WTC11 (cell line): Measurements from ENCODE around the gene FNDC7. TPM values are rescaled to one million over a fixed set of nuclear protein-coding genes. Genes with fewer than 3 reads are reported as not detected.

Source experiments
- ATAC-seq: fragments of 200-7000 bp; cut with Tn5 transposase; 2 replicates; pipeline ENCODE4 v1.10.0; 2021; ENCODE audit warnings: mild to moderate bottlenecking, moderate library complexity
- CTCF ChIA-PET: fragments of 300-600 bp; sonication (Branson Sonifier 250); formaldehyde crosslinking; loops from one replicate; lab custom pipeline; 2021; ENCODE audit warnings: antibody characterized with exemption; lab: Charles Lee
- POLR2A ChIA-PET: fragments of 350-600 bp; sonication (Branson Sonifier 250); formaldehyde crosslinking; loops from one replicate; lab custom pipeline; 2021; ENCODE audit warnings: antibody characterized with exemption; lab: Charles Lee
- DNase-seq: peaks from one replicate; pipeline ENCODE4 v3.0.0; 2021; ENCODE audit warnings: low spot score
- H3K27ac Mint-ChIP-seq: 2 replicates; pipeline ENCODE4 v1.8.0; 2021; ENCODE audit warnings: mixed read lengths
- H3K27me3 Mint-ChIP-seq: 2 replicates; pipeline ENCODE4 v1.8.0; 2021; ENCODE audit warnings: low read depth, mild to moderate bottlenecking, moderate library complexity, mixed read lengths
- H3K36me3 Mint-ChIP-seq: 2 replicates; pipeline ENCODE4 v1.8.0; 2021; ENCODE audit warnings: mixed read lengths
- H3K4me1 Mint-ChIP-seq: 2 replicates; pipeline ENCODE4 v1.8.0; 2022; ENCODE audit warnings: mixed read lengths
- H3K4me3 Mint-ChIP-seq: 2 replicates; pipeline ENCODE4 v1.8.0; 2021; ENCODE audit warnings: mild to moderate bottlenecking, moderate library complexity, mixed read lengths
- H3K9me3 Mint-ChIP-seq: 2 replicates; pipeline ENCODE4 v1.8.0; 2021; ENCODE audit warnings: mixed read lengths
- CREM ChIP-seq: sonication (generic); formaldehyde crosslinking; IDR thresholded peaks from 2 replicates; pipeline ENCODE4 v1.8.1; 2022; ENCODE audit warnings: mild to moderate bottlenecking, missing genetic modification reagents, moderate library complexity
- E2F4 ChIP-seq: sonication (generic); formaldehyde crosslinking; IDR thresholded peaks from 2 replicates; pipeline ENCODE4 v1.8.1; 2022; ENCODE audit warnings: low read depth, mild to moderate bottlenecking, moderate library complexity, missing genetic modification reagents, borderline replicate concordance
- EMX1 ChIP-seq: fragments of 250-450 bp; sonication (Bioruptor Pico); IDR thresholded peaks from 2 replicates; pipeline ENCODE4 v1.8.0; 2021; ENCODE audit warnings: mild to moderate bottlenecking
- MYBL2 ChIP-seq: sonication (generic); formaldehyde crosslinking; IDR thresholded peaks from 2 replicates; pipeline ENCODE4 v1.8.1; 2023; ENCODE audit warnings: mild to moderate bottlenecking, moderate library complexity, missing genetic modification reagents
- NFYB ChIP-seq: sonication (generic); formaldehyde crosslinking; conservative IDR thresholded peaks from 2 replicates; pipeline ENCODE4 v1.8.0; 2022; ENCODE audit warnings: low read depth, missing genetic modification reagents
- NR2C2 ChIP-seq: sonication (generic); formaldehyde crosslinking; IDR thresholded peaks from 2 replicates; pipeline ENCODE4 v1.8.0; 2022; ENCODE audit warnings: mild to moderate bottlenecking, missing genetic modification reagents
- PRRX2 ChIP-seq: fragments of 250-450 bp; sonication (Bioruptor Pico); IDR thresholded peaks from 2 replicates; pipeline ENCODE4 v1.8.0; 2021; ENCODE audit warnings: mild to moderate bottlenecking
- ZNF232 ChIP-seq: sonication (generic); formaldehyde crosslinking; IDR thresholded peaks from 2 replicates; pipeline ENCODE4 v1.8.0; 2022; ENCODE audit warnings: mild to moderate bottlenecking, missing genetic modification reagents
- ZNF263 ChIP-seq: sonication (generic); formaldehyde crosslinking; IDR thresholded peaks from 2 replicates; pipeline ENCODE4 v1.8.1; 2022; ENCODE audit warnings: low read depth, mild to moderate bottlenecking, moderate library complexity, missing genetic modification reagents
- ZNF416 ChIP-seq: fragments of 250-450 bp; sonication (Bioruptor Pico); IDR thresholded peaks from 2 replicates; pipeline ENCODE4 v1.9.0; 2021; ENCODE audit warnings: mild to moderate bottlenecking, inconsistent platforms
- ZNF423 ChIP-seq: fragments of 250-450 bp; sonication (Bioruptor Pico); IDR thresholded peaks from 2 replicates; pipeline ENCODE4 v2.1.2; 2022; ENCODE audit warnings: mild to moderate bottlenecking, moderate library complexity
- total RNA-seq: library from RNA; stranded (reverse); gene quantifications from 3 replicates; pipeline ENCODE4 v1.2.3, GENCODE V29; 2021
- TF ChIP-seq, protein P1 (sequence below): fragments of 250-450 bp; sonication (Bioruptor Pico); conservative IDR thresholded peaks from 2 replicates; pipeline ENCODE4 v1.9.0; 2021; ENCODE audit warnings: mild to moderate bottlenecking
- TF ChIP-seq, protein P2 (sequence below): sonication (generic); formaldehyde crosslinking; IDR thresholded peaks from 2 replicates; pipeline ENCODE4 v1.8.0; 2022; ENCODE audit warnings: mild to moderate bottlenecking, missing genetic modification reagents
- TF ChIP-seq, protein P3 (sequence below): sonication (generic); formaldehyde crosslinking; IDR thresholded peaks from 2 replicates; pipeline ENCODE4 v1.8.0; 2022; ENCODE audit warnings: mild to moderate bottlenecking, missing genetic modification reagents
- TF ChIP-seq, protein P4 (sequence below): sonication (generic); formaldehyde crosslinking; IDR thresholded peaks from 2 replicates; pipeline ENCODE4 v1.8.1; 2022; ENCODE audit warnings: low read depth, missing genetic modification reagents, borderline replicate concordance

FNDC7 gene
- total RNA-seq, 1 experiment from 2014 or later, result 0.28 TPM

- TF ChIP-seq, protein P1, sequence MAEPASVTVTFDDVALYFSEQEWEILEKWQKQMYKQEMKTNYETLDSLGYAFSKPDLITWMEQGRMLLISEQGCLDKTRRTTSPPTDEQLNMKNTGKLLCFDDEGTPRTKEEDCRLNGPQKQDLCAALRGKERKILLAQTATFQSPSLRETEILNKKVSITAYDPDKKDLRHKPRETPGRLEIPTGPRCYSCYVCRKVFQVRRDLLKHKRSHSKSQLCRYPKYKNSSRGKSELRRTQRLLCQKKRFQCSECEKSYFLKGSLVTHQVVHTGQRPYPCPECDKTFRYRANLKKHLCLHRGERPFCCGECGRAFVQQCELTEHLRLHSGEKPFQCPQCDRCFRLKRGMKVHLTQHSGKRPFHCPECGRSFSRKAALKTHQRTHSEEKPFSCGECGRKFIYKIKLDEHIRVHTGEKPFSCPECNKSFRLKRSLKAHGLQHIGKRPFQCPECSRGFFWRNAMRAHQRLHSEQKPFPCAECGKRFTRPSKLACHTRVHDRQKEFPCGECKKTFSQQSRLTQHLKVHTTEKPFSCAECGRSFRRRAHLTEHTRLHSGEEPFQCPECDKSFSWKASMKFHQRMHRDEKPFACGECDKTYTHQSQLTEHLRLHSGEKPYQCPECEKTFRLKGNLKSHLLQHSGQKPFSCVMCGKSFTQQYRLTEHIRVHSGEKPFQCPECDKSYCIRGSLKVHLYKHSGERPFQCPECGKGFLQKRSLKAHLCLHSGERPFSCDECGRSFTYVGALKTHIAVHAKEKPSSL (CRISPR knock-in tag), result no peak
- TF ChIP-seq ZNF263 (CRISPR knock-in tag), result no peak
- TF ChIP-seq ZNF423, result no peak
- TF ChIP-seq MYBL2 (CRISPR knock-in tag), result no peak
- TF ChIP-seq, protein P2, sequence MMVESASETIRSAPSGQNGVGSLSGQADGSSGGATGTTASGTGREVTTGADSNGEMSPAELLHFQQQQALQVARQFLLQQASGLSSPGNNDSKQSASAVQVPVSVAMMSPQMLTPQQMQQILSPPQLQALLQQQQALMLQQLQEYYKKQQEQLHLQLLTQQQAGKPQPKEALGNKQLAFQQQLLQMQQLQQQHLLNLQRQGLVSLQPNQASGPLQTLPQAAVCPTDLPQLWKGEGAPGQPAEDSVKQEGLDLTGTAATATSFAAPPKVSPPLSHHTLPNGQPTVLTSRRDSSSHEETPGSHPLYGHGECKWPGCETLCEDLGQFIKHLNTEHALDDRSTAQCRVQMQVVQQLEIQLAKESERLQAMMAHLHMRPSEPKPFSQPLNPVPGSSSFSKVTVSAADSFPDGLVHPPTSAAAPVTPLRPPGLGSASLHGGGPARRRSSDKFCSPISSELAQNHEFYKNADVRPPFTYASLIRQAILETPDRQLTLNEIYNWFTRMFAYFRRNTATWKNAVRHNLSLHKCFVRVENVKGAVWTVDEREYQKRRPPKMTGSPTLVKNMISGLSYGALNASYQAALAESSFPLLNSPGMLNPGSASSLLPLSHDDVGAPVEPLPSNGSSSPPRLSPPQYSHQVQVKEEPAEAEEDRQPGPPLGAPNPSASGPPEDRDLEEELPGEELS (CRISPR knock-in tag), result no peak
- TF ChIP-seq, protein P3, sequence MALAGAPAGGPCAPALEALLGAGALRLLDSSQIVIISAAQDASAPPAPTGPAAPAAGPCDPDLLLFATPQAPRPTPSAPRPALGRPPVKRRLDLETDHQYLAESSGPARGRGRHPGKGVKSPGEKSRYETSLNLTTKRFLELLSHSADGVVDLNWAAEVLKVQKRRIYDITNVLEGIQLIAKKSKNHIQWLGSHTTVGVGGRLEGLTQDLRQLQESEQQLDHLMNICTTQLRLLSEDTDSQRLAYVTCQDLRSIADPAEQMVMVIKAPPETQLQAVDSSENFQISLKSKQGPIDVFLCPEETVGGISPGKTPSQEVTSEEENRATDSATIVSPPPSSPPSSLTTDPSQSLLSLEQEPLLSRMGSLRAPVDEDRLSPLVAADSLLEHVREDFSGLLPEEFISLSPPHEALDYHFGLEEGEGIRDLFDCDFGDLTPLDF (CRISPR knock-in tag), result no peak
- TF ChIP-seq EMX1 (CRISPR knock-in tag), result no peak
- TF ChIP-seq PRRX2 (CRISPR knock-in tag), result no peak
- no peak for TF ChIP-seq E2F4 (CRISPR knock-in tag)
- TF ChIP-seq NFYB (CRISPR knock-in tag), result no peak
- no peak for TF ChIP-seq ZNF232 (CRISPR knock-in tag)
- no peak for TF ChIP-seq NR2C2
- TF ChIP-seq ZNF416 (CRISPR knock-in tag), result no peak
Measured at GRCh38 chr1:108767708-108768107, 55.0 kb downstream of the FNDC7 start (continued).

GRCh38 chr1:108777839-108778238 lies 65.1 kb downstream of the FNDC7 start:
- H3K4me3 Mint-ChIP-seq, result no peak overlapping the region
- ChIA-PET CTCF (no interaction called here), POLR2A (no interaction called here)
- TF ChIP-seq, protein P2 (CRISPR knock-in tag), result no peak
- TF ChIP-seq CREM, result no peak
- TF ChIP-seq, protein P4, sequence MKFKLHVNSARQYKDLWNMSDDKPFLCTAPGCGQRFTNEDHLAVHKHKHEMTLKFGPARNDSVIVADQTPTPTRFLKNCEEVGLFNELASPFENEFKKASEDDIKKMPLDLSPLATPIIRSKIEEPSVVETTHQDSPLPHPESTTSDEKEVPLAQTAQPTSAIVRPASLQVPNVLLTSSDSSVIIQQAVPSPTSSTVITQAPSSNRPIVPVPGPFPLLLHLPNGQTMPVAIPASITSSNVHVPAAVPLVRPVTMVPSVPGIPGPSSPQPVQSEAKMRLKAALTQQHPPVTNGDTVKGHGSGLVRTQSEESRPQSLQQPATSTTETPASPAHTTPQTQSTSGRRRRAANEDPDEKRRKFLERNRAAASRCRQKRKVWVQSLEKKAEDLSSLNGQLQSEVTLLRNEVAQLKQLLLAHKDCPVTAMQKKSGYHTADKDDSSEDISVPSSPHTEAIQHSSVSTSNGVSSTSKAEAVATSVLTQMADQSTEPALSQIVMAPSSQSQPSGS (CRISPR knock-in tag), result no peak
- H3K9me3 Mint-ChIP-seq, result no peaks in the 10 kb centered on the region
- DNase-seq, result no peak
- peaks cover 4% of the 10 kb centered on the region; the same call in 1 of the 2 replicates for H3K4me1 Mint-ChIP-seq
- ATAC-seq, result no peak
- peaks cover 41% of the 10 kb centered on the region for H3K36me3 Mint-ChIP-seq
- no peaks in the 10 kb centered on the region for H3K27me3 Mint-ChIP-seq
- H3K27ac Mint-ChIP-seq, result no peak overlapping the region
